Measurements from ENCODE around the gene SCARF2. TPM values are rescaled to one million over a fixed set of nuclear protein-coding genes. Genes with fewer than 3 reads are reported as not detected.

The SCARF2 gene
- total and polyA plus RNA-seq, 2 donors (not counting 1 experiment from before 2014, with no cell fraction given): 0.86 to 1.3 TPM

DNA sequence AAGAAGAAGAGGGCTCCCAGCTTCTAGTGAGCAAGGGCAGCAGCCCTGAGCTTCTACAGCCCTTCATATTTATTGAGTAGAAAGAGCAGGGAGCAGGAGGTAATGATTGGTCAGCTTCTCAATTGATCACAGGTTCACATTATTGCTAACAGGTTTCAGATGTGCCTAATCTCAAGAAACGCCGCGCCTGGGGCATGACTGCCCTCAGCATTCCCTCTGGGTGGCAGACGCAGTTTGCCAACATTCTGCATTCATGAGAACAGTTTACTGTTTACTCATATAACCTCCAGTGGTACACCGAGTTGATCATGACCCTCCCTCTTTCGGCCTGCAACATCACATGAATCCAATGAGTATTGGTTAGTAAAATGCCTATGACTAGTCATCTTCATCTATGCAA is 48.3 kb downstream of the SCARF2 start:
- no peak overlapping the region for H3K9ac ChIP-seq (ENCODE audit: low read length)
- Mint-ChIP-seq H3K4me3 (no peak overlapping the region), H3K9me3 (ENCODE audit: insufficient read depth) (no peaks in the 10 kb centered on the region), H3K27ac (no peak overlapping the region), H3K4me1 (peaks cover 5% of the 10 kb centered on the region), H3K27me3 (peaks cover 13% of the 10 kb centered on the region)
- WGBS (ENCODE audit: insufficient coverage): 95% methylated on average over 4 of the region's 6 CpGs
- TF ChIP-seq CTCF (IDR thresholded peaks at IDR 0.05) (no peak), EZH2 (IDR thresholded peaks at IDR 0.05; ENCODE audit: borderline replicate concordance, insufficient read depth, low read depth, low read length, poor library complexity, severe bottlenecking) (no peak)
- H3K4me2 ChIP-seq (replicated peaks; ENCODE audit: low read depth, low read length, poor library complexity, severe bottlenecking): no peak overlapping the region
- POLR2A ChIA-PET: no interaction called here
- no peak overlapping the region for H3K27ac ChIP-seq (ENCODE audit: low read length in 2 of 2)
- intact Hi-C loops (cut with micrococcal nuclease): no loop called here
- ATAC-seq (ENCODE audit: low read depth) (no peak), DNase-seq (no peak)
- peaks cover 0 to 6% (median 0%) of the 10 kb centered on the region in 3 donors for H3K9me3 ChIP-seq (ENCODE audit: control extremely low read depth in 1 of 3, control insufficient read depth in 2 of 3, insufficient read depth in 1 of 3, low read length in 2 of 3)
- H4K20me1 ChIP-seq (ENCODE audit: control insufficient read depth, insufficient read depth, low read length, poor library complexity, severe bottlenecking): no peaks in the 10 kb centered on the region
- H3K27me3 ChIP-seq (replicated peaks in 1 of 4; ENCODE audit: control extremely low read depth in 1 of 4, control insufficient read depth in 3 of 4, insufficient read depth in 4 of 4, low read length in 3 of 4): peaks cover 0 to 4% (median 3%) of the 10 kb centered on the region in 4 experiments
- H3K4me1 ChIP-seq (ENCODE audit: control insufficient read depth in 2 of 2, insufficient read depth in 2 of 2, low read length in 2 of 2): peaks cover 4 to 6% of the 10 kb centered on the region in 2 donors
- no peak overlapping the region for H3K4me3 ChIP-seq (ENCODE audit: control extremely low read depth in 1 of 5, extremely low read depth in 1 of 5, insufficient read depth in 1 of 5, low read depth in 2 of 5, low read length in 4 of 5)
- peaks cover under 1% of the 10 kb centered on the region for H3K79me2 ChIP-seq (ENCODE audit: control insufficient read depth, insufficient read depth, low read length)
- no peak overlapping the region for H2AFZ ChIP-seq (ENCODE audit: insufficient read depth, low read depth, low read length, poor library complexity, severe bottlenecking)
- CTCF ChIA-PET: no interaction called here
- no peaks in the 10 kb centered on the region for H3K36me3 ChIP-seq (replicated peaks in 1 of 2; ENCODE audit: control extremely low read depth in 1 of 2, control insufficient read depth in 1 of 2, extremely low read depth in 1 of 2, insufficient read depth in 2 of 2, low read length in 1 of 2)

DNA sequence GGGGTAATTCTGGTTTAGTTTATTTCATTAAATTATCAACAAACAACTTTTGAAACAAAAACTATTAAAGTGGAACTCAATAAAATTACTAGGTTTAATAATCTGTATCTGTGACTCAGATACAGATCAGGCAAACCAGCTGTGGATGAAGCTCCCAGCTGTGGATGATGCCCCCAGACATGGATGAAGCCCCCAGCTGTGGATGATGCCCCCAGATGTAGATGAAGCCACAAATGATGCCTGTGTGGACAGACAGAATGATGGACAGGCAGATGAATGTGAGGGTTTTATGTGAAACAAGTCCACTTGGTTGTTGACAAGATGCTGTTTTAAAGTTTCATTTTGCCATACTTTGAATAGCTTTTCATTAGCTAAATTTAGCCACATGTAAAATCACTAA is 49.4 kb downstream of the SCARF2 start:
- DNase-seq: no peak
- H3K4me3 ChIP-seq (ENCODE audit: control extremely low read depth in 1 of 5, extremely low read depth in 1 of 5, insufficient read depth in 1 of 5, low read depth in 2 of 5, low read length in 4 of 5): no peak overlapping the region
- Mint-ChIP-seq H3K4me3 (no peak overlapping the region), H3K9me3 (ENCODE audit: insufficient read depth) (no peaks in the 10 kb centered on the region), H3K27me3 (peaks cover 21% of the 10 kb centered on the region), H3K27ac (no peak overlapping the region), H3K4me1 (no peaks in the 10 kb centered on the region)
- no peak overlapping the region for H2AFZ ChIP-seq (ENCODE audit: insufficient read depth, low read depth, low read length, poor library complexity, severe bottlenecking)
- ATAC-seq (ENCODE audit: low read depth): no peak
- TF ChIP-seq CTCF (IDR thresholded peaks at IDR 0.05): no peak
- H3K79me2 ChIP-seq (ENCODE audit: control insufficient read depth, insufficient read depth, low read length): no peaks in the 10 kb centered on the region
- H3K27me3 ChIP-seq (replicated peaks in 1 of 4; ENCODE audit: control extremely low read depth in 1 of 4, control insufficient read depth in 3 of 4, insufficient read depth in 4 of 4, low read length in 3 of 4): peaks cover 0 to 4% (median 3%) of the 10 kb centered on the region in 4 experiments
- no peak overlapping the region for H3K27ac ChIP-seq (ENCODE audit: low read length in 2 of 2)
- no peaks in the 10 kb centered on the region for H4K20me1 ChIP-seq (ENCODE audit: control insufficient read depth, insufficient read depth, low read length, poor library complexity, severe bottlenecking)
- ChIA-PET CTCF (no interaction called here), POLR2A (no interaction called here)
- H3K9me3 ChIP-seq (ENCODE audit: control extremely low read depth in 1 of 3, control insufficient read depth in 2 of 3, insufficient read depth in 1 of 3, low read length in 2 of 3): peaks cover 0 to 6% (median 0%) of the 10 kb centered on the region in 3 donors
- no peak overlapping the region for H3K4me2 ChIP-seq (replicated peaks; ENCODE audit: low read depth, low read length, poor library complexity, severe bottlenecking)
- no peak overlapping the region for H3K9ac ChIP-seq (ENCODE audit: low read length)
- intact Hi-C loops (cut with micrococcal nuclease): no loop called here
- peaks cover 0 to under 1% of the 10 kb centered on the region in 2 donors for H3K4me1 ChIP-seq (ENCODE audit: control insufficient read depth in 2 of 2, insufficient read depth in 2 of 2, low read length in 2 of 2)
- H3K36me3 ChIP-seq (replicated peaks in 1 of 2; ENCODE audit: control extremely low read depth in 1 of 2, control insufficient read depth in 1 of 2, extremely low read depth in 1 of 2, insufficient read depth in 2 of 2, low read length in 1 of 2): no peaks in the 10 kb centered on the region

Measured in B cell (primary cell).